Endothelial cell (in vitro differentiated cells): ENCODE results near the gene EVL. TPM values are rescaled to one million over a fixed set of nuclear protein-coding genes. Genes with fewer than 3 reads are reported as not detected.
A peak's percentile ranks its signal among the peaks of the same experiment; 100 is the strongest.

Source experiments
- DNase-seq: peaks from one replicate; pipeline ENCODE4 v3.0.0; 2021; ENCODE audit warnings: low spot score
- H3K27ac Mint-ChIP-seq: one replicate; pipeline ENCODE4 v1.8.0; 2021; ENCODE audit warnings: mixed read lengths, inconsistent platforms; ENCODE audit not compliant: unreplicated experiment
- H3K27me3 Mint-ChIP-seq: one replicate; pipeline ENCODE4 v1.8.0; 2021; ENCODE audit warnings: mild to moderate bottlenecking, moderate library complexity, mixed read lengths, inconsistent platforms; ENCODE audit not compliant: unreplicated experiment
- H3K36me3 Mint-ChIP-seq: one replicate; pipeline ENCODE4 v1.8.0; 2021; ENCODE audit warnings: mild to moderate bottlenecking, low read depth, mixed read lengths, inconsistent platforms; ENCODE audit not compliant: unreplicated experiment
- H3K4me1 Mint-ChIP-seq: one replicate; pipeline ENCODE4 v1.8.0; 2021; ENCODE audit warnings: mild to moderate bottlenecking, mixed read lengths, inconsistent platforms; ENCODE audit not compliant: unreplicated experiment
- H3K4me3 Mint-ChIP-seq: one replicate; pipeline ENCODE4 v1.8.0; 2021; ENCODE audit warnings: mild to moderate bottlenecking, mixed read lengths, inconsistent platforms; ENCODE audit not compliant: unreplicated experiment
- H3K9me3 Mint-ChIP-seq: one replicate; pipeline ENCODE4 v1.8.0; 2021; ENCODE audit warnings: mixed read lengths, inconsistent platforms; ENCODE audit not compliant: unreplicated experiment
- CTCF ChIP-seq: fragments of 200-600 bp; sonication (generic); IDR thresholded peaks from one replicate; pipeline ENCODE4 v1.5.0; 2021; ENCODE audit warnings: antibody characterized with exemption; ENCODE audit not compliant: unreplicated experiment
- total RNA-seq: library from RNA; stranded (reverse); fragmentation: NEBNext Ultra II Directional; extraction: Animal tissue kit (Norgen Biotek cat#: 25700); gene quantifications from one replicate; pipeline ENCODE4 v1.2.1, GENCODE V29; 2021; ENCODE audit not compliant: unreplicated experiment

The EVL gene
- total RNA-seq, 1 donor from 2014 or later: 142 TPM

- peaks cover 9% of the 10 kb centered on the region for H3K36me3 Mint-ChIP-seq
- H3K27me3 Mint-ChIP-seq: peaks cover 10% of the 10 kb centered on the region
- no peak overlapping the region for H3K27ac Mint-ChIP-seq
- H3K4me3 Mint-ChIP-seq: no peak overlapping the region
- no peak for DNase-seq
- TF ChIP-seq CTCF: no peak
- no peaks in the 10 kb centered on the region for H3K9me3 Mint-ChIP-seq
- H3K4me1 Mint-ChIP-seq: peaks cover 16% of the 10 kb centered on the region
Measured at GRCh38 chr14:100138955-100139354, 73.7 kb downstream of the EVL start.

- Mint-ChIP-seq H3K27me3 (peaks cover 8% of the 10 kb centered on the region), H3K27ac (peak overlapping the region; percentile 70)
Measured at GRCh38 chr14:100140452-100141078, 75.3 kb downstream of the EVL start.

GRCh38 chr14:100141098-100141497, 75.9 kb downstream of the EVL start:
- Mint-ChIP-seq H3K27ac (no peak overlapping the region), H3K4me3 (no peak overlapping the region), H3K4me1 (peaks cover 16% of the 10 kb centered on the region), H3K36me3 (peaks cover 4% of the 10 kb centered on the region), H3K27me3 (peaks cover 8% of the 10 kb centered on the region), H3K9me3 (no peaks in the 10 kb centered on the region)
- no peak for TF ChIP-seq CTCF
- no peak for DNase-seq

More at GRCh38 chr14:100140452-100141078, 75.3 kb downstream of the EVL start:
- no peaks in the 10 kb centered on the region for H3K9me3 Mint-ChIP-seq
- peaks cover 16% of the 10 kb centered on the region for H3K4me1 Mint-ChIP-seq
- no peak for TF ChIP-seq CTCF
- no peak overlapping the region for H3K4me3 Mint-ChIP-seq
- H3K36me3 Mint-ChIP-seq: peaks cover 4% of the 10 kb centered on the region
- peak; percentile 65 for DNase-seq

- no peak for TF ChIP-seq CTCF
- Mint-ChIP-seq H3K27me3 (peaks cover 8% of the 10 kb centered on the region), H3K4me3 (no peak overlapping the region), H3K36me3 (peaks cover 4% of the 10 kb centered on the region), H3K9me3 (no peaks in the 10 kb centered on the region), H3K27ac (peak overlapping the region; percentile 64), H3K4me1 (peaks cover 16% of the 10 kb centered on the region)
- DNase-seq: peak; percentile 45
Measured at GRCh38 chr14:100142073-100143040, 77.1 kb downstream of the EVL start.
